HepG2 (cell line): ENCODE measurements around the gene CLDN17. TPM values are rescaled to one million over a fixed set of nuclear protein-coding genes. Genes with fewer than 3 reads are reported as not detected.

Experiments
- ATAC-seq: fragments of 200-7000 bp; cut with Tn5 transposase; 3 replicates; pipeline ENCODE4 v1.9.1; 2020; ENCODE audit warnings: mild to moderate bottlenecking, moderate library complexity
- BruUV-seq: library from RNA; stranded (reverse); fragments of 400-500 nt; replicated peaks from 2 replicates; lab custom pipeline; 2021; lab: Mats Ljungman, UMichigan
- CTCF ChIA-PET: fragments of 300-600 bp; formaldehyde crosslinking; extraction: SDS; loops from one replicate; lab custom pipeline; 2021; ENCODE audit warnings: low total read pairs, inconsistent platforms, low intra/inter-chr PET ratio; lab: Yijun Ruan, JAX
- POLR2A ChIA-PET: fragments of 350-600 bp; sonication (Branson Sonifier 250); formaldehyde crosslinking; loops from one replicate; lab custom pipeline; 2020; ENCODE audit warnings: antibody characterized with exemption, inconsistent platforms; lab: Yijun Ruan, JAX
- DNase-seq: peaks from one replicate; pipeline ENCODE4 v3.0.0-alpha.2; 2015; ENCODE audit warnings: low spot score
- FAIRE-seq: peaks from 3 replicates; lab custom pipeline; 2011; peaks lifted over from hg19 to GRCh38; lab: Jason Lieb, UNC
- H2AFZ ChIP-seq: one replicate; pipeline ENCODE4 v1.6.1; 2011; ENCODE audit warnings: low read length, inconsistent platforms
- H3K27ac ChIP-seq: fragments of 300-600 bp; 3 replicates; pipeline ENCODE4 v1.8.0; 2011; ENCODE audit warnings: mixed run types, mild to moderate bottlenecking, mixed read lengths, low read length, inconsistent platforms; ENCODE audit not compliant: insufficient read depth; ENCODE audit errors: extremely low read length
- H3K27me3 ChIP-seq, 2 experiments: fragments of 200-600 bp in 1 of 2; 2 replicates in 1 of 2; 3 replicates in 1 of 2; pipeline versions ENCODE4 v1.6.0 to v1.8.0; 2011; ENCODE audit warnings: low read length in 2 of 2, mild to moderate bottlenecking in 2 of 2, moderate library complexity in 2 of 2, inconsistent platforms in 1 of 2; ENCODE audit not compliant: insufficient read depth in 2 of 2, control insufficient read depth in 1 of 2
- H3K36me3 ChIP-seq, 2 experiments: fragments of 200-600 bp in 1 of 2; replicated peaks in 1 of 2; 2 replicates in 1 of 2; 3 replicates in 1 of 2; pipeline versions ENCODE4 v1.5.1 to v1.8.0; 2011; ENCODE audit warnings: low read length in 2 of 2, inconsistent platforms in 1 of 2; ENCODE audit not compliant: insufficient read depth in 2 of 2, control insufficient read depth in 1 of 2
- H3K4me1 ChIP-seq: 2 replicates; pipeline ENCODE4 v1.5.1; 2012; ENCODE audit warnings: low read length, inconsistent platforms; ENCODE audit not compliant: insufficient read depth
- H3K4me2 ChIP-seq: 2 replicates; pipeline ENCODE4 v1.6.0; 2011; ENCODE audit warnings: low read depth, low read length, inconsistent platforms
- H3K4me3 ChIP-seq, 3 experiments: fragments of 200-600 bp in 1 of 3; sonication (generic), shearing (Covaris generic) in 1 of 3; replicated peaks in 1 of 3; 2 replicates each; pipeline ENCODE4 v1.5.1; 2011 to 2016; ENCODE audit warnings: low read length in 3 of 3, inconsistent platforms in 2 of 3, low read depth in 2 of 3, mild to moderate bottlenecking in 2 of 3, control low read depth in 1 of 3, mixed read lengths in 1 of 3; ENCODE audit not compliant: insufficient read depth in 1 of 3
- H3K79me2 ChIP-seq: one replicate; pipeline ENCODE4 v1.6.1; 2011; ENCODE audit warnings: low read length, inconsistent platforms; ENCODE audit not compliant: insufficient read depth
- H3K9ac ChIP-seq: 2 replicates; pipeline ENCODE4 v1.6.0; 2011; ENCODE audit warnings: mild to moderate bottlenecking, low read depth, low read length, inconsistent platforms; ENCODE audit not compliant: insufficient read depth
- H3K9me3 ChIP-seq: 2 replicates; pipeline ENCODE4 v1.5.1; 2012; ENCODE audit warnings: mild to moderate bottlenecking, low read length
- H4K20me1 ChIP-seq: 2 replicates; pipeline ENCODE4 v1.6.0; 2011; ENCODE audit warnings: inconsistent platforms, mild to moderate bottlenecking, low read length, moderate library complexity; ENCODE audit not compliant: insufficient read depth
- JDP2 ChIP-seq: sonication (generic); formaldehyde crosslinking; IDR thresholded peaks from 2 replicates; pipeline ENCODE4 v1.8.1; 2022; ENCODE audit warnings: missing genetic modification reagents, borderline replicate concordance
- MAFF ChIP-seq: IDR thresholded peaks from 2 replicates; pipeline ENCODE4 v1.6.1; 2011; ENCODE audit warnings: low read depth, low read length, improper control_type of control experiment
- MAFK ChIP-seq, 2 experiments: IDR thresholded peaks in 1 of 2; conservative IDR thresholded peaks in 1 of 2; 2 replicates each; pipeline ENCODE4 v1.6.1; 2011; ENCODE audit warnings: improper control_type of control experiment in 2 of 2, low read length in 2 of 2
- ZFP37 ChIP-seq: sonication (generic); formaldehyde crosslinking; IDR thresholded peaks from 2 replicates; pipeline ENCODE4 v1.4.0; 2020; ENCODE audit warnings: missing genetic modification reagents, borderline replicate concordance
- ZNF260 ChIP-seq: sonication (generic); formaldehyde crosslinking; IDR thresholded peaks from 2 replicates; pipeline ENCODE4 v1.4.0; 2020; ENCODE audit warnings: missing genetic modification reagents, low read depth, mild to moderate bottlenecking, borderline replicate concordance
- ZNF556 ChIP-seq: sonication (generic); formaldehyde crosslinking; IDR thresholded peaks from 2 replicates; pipeline ENCODE4 v1.4.0; 2020; ENCODE audit warnings: mild to moderate bottlenecking, missing genetic modification reagents, borderline replicate concordance
- ZNF724P ChIP-seq: sonication (generic); formaldehyde crosslinking; IDR thresholded peaks from 2 replicates; pipeline ENCODE4 v1.8.0; 2022; ENCODE audit warnings: missing genetic modification reagents, borderline replicate concordance
- WGBS: methylation state at CpG from one replicate; pipeline ENCODE4 v1.1.6; 2017; ENCODE audit warnings: low lambda C conversion rate; 5-methylcytosine and 5-hydroxymethylcytosine counted together
- in situ Hi-C: cut with HindIII; loops from 2 replicates; pipeline ENCODE4 v1.10.0; 2017; ENCODE audit warnings: low pct_unique_long_range_greater_than_20kb; ENCODE audit not compliant: extremely low pct_ligation_motif_present
- intact Hi-C: fragments of 100-400 bp; cut with micrococcal nuclease; formaldehyde crosslinking; loops from one replicate; pipeline ENCODE4 v1.10.0; 2022; ENCODE audit not compliant: unreplicated experiment
- polyA plus RNA-seq, 8 experiments: library from polyadenylated mRNA; depleted of rRNA in 3 of 8; stranded (reverse) in 7 of 8; unstranded in 1 of 8; fragments of >200 nt; fragmentation: Illumina TruSeq in 4 of 8; extraction: Trizol in 4 of 8; gene quantifications; 2 replicates each; pipeline versions ENCODE4 v1.2.1 to v1.2.3, GENCODE V29; 2011 to 2016; ENCODE audit warnings: low read depth in 4 of 8, missing spikeins in 1 of 8, mixed read lengths in 1 of 8; ENCODE audit not compliant: insufficient read depth in 1 of 8
- total RNA-seq, 5 experiments: library from RNA; depleted of rRNA; stranded (reverse); fragments of >200 nt; fragmentation: Illumina TruSeq; extraction: Trizol; gene quantifications; 2 replicates each; pipeline ENCODE4 v1.2.3, GENCODE V29; 2016; ENCODE audit warnings: low read depth in 1 of 5
- TF ChIP-seq, protein P1 (sequence below): sonication (generic); formaldehyde crosslinking; IDR thresholded peaks from 2 replicates; pipeline ENCODE4 v1.4.0; 2020; ENCODE audit warnings: low read depth, mild to moderate bottlenecking, missing genetic modification reagents
- TF ChIP-seq, protein P2 (sequence below): sonication (generic); formaldehyde crosslinking; IDR thresholded peaks from 2 replicates; pipeline ENCODE4 v1.8.1; 2022; ENCODE audit warnings: mild to moderate bottlenecking, missing genetic modification reagents

The CLDN17 gene
- total and polyA plus RNA-seq, 2 of the 13 experiments (the other 11 are each of a cell fraction or from before 2014, with no cell fraction given) = not detected

DNA sequence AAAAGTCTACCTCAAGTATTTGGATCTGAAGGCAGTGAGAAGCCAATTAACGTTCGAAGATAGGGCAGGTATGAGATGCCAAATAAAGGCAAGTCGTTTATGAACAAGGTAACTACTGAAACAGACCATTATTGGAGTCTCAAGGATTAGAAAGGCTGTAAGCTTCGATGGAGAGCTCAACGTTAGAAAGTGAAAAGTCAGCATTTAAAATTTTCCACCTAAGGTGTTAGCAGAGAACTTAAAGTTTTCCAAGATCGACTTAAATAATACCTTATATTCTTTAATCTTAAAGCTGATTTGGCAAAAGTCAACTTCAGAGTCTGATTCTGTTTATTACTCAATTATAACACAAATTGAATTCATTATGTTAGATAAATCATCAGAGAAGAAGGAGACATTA is 28.1 kb downstream of the CLDN17 start:
- no peaks in the 10 kb centered on the region for H3K36me3 ChIP-seq
- WGBS = 1% methylated on average over 6 of the region's 6 CpGs
- no peaks in the 10 kb centered on the region for H4K20me1 ChIP-seq
- H2AFZ ChIP-seq = no peak overlapping the region
- POLR2A ChIA-PET = no interaction called here
- H3K9me3 ChIP-seq = peaks cover 98% of the 10 kb centered on the region
- no peak overlapping the region for H3K4me3 ChIP-seq
- TF ChIP-seq MAFK (conservative IDR thresholded peaks at IDR 0.05 in 1 of 2, IDR thresholded peaks at IDR 0.05 in 1 of 2; ENCODE audit: low read length in 2 of 2) = peak in 1 of 2 experiments; percentile 72; a peak in 3 of 4 replicates
- TF ChIP-seq, protein P1, sequence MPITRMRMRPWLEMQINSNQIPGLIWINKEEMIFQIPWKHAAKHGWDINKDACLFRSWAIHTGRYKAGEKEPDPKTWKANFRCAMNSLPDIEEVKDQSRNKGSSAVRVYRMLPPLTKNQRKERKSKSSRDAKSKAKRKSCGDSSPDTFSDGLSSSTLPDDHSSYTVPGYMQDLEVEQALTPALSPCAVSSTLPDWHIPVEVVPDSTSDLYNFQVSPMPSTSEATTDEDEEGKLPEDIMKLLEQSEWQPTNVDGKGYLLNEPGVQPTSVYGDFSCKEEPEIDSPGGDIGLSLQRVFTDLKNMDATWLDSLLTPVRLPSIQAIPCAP (CRISPR knock-in tag) = no peak
- TF ChIP-seq, protein P2, sequence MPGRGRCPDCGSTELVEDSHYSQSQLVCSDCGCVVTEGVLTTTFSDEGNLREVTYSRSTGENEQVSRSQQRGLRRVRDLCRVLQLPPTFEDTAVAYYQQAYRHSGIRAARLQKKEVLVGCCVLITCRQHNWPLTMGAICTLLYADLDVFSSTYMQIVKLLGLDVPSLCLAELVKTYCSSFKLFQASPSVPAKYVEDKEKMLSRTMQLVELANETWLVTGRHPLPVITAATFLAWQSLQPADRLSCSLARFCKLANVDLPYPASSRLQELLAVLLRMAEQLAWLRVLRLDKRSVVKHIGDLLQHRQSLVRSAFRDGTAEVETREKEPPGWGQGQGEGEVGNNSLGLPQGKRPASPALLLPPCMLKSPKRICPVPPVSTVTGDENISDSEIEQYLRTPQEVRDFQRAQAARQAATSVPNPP (CRISPR knock-in tag) = no peak
- TF ChIP-seq MAFF = peak; percentile 50
- TF ChIP-seq ZNF556 (CRISPR knock-in tag) = no peak
- TF ChIP-seq ZFP37 = no peak
- no peak for TF ChIP-seq JDP2 (CRISPR knock-in tag)
- TF ChIP-seq ZNF724P (CRISPR knock-in tag) = no peak
- TF ChIP-seq ZNF260 = no peak
- intact Hi-C loops (no loop called here), in situ Hi-C loops (no loop called here)
- ATAC-seq = no peak
- no peak overlapping the region for H3K27ac ChIP-seq
- FAIRE-seq = no peak
- no peak overlapping the region for H3K4me2 ChIP-seq
- no peaks in the 10 kb centered on the region for H3K27me3 ChIP-seq
- no peak overlapping the region for H3K9ac ChIP-seq
- BruUV-seq = no TSS peak
- CTCF ChIA-PET = no interaction called here
- no peak for DNase-seq
- no peaks in the 10 kb centered on the region for H3K4me1 ChIP-seq
- no peaks in the 10 kb centered on the region for H3K79me2 ChIP-seq
